Breast epithelium (tissue), 4 donors: Measurements from ENCODE around the gene CCDC87. TPM values are rescaled to one million over a fixed set of nuclear protein-coding genes. Genes with fewer than 3 reads are reported as not detected.

Experiments used
- DNase-seq, 2 donors: peaks; one replicate each; pipeline ENCODE4 v3.0.0-alpha.2; 2019; ENCODE audit warnings: low spot score in 2 of 2
- H3K27ac ChIP-seq, 2 donors: fragments of 200-600 bp; sonication (generic) in 1 of 2; one replicate each; pipeline ENCODE4 v1.5.1; 2016 to 2019; ENCODE audit warnings: mild to moderate bottlenecking in 1 of 2
- H3K27me3 ChIP-seq, 2 donors: fragments of 200-600 bp; sonication (generic) in 1 of 2; one replicate each; pipeline versions ENCODE4 v1.5.1 to v1.6.0; 2017 to 2019; ENCODE audit warnings: control low read depth in 1 of 2, mild to moderate bottlenecking in 1 of 2
- H3K36me3 ChIP-seq: fragments of 200-600 bp; one replicate; pipeline ENCODE4 v1.5.1; 2019
- H3K4me1 ChIP-seq, 2 donors: fragments of 200-600 bp; sonication (generic); one replicate each; pipeline ENCODE4 v1.5.1; 2016 to 2019; ENCODE audit warnings: control low read depth in 1 of 2
- H3K4me3 ChIP-seq, 3 donors: fragments of 200-600 bp; sonication (generic); 1 replicate in 2 of 3; 2 replicates in 1 of 3; pipeline ENCODE4 v1.5.1; 2016 to 2019; ENCODE audit warnings: mild to moderate bottlenecking in 3 of 3, moderate library complexity in 2 of 3
- H3K9me3 ChIP-seq, 2 donors: fragments of 200-600 bp; sonication (generic) in 1 of 2; one replicate each; pipeline ENCODE4 v1.5.1; 2016 to 2019; ENCODE audit warnings: control low read depth in 1 of 2
- CTCF ChIP-seq, 3 donors: fragments of 450-650 bp; IDR thresholded peaks; one replicate each; pipeline ENCODE4 v1.5.1; 2016 to 2017; ENCODE audit warnings: antibody characterized with exemption in 3 of 3, mild to moderate bottlenecking in 3 of 3, moderate library complexity in 3 of 3
- POLR2A ChIP-seq: fragments of 450-650 bp; IDR thresholded peaks from one replicate; pipeline ENCODE4 v1.6.1; 2016; ENCODE audit warnings: antibody characterized with exemption, mild to moderate bottlenecking, moderate library complexity
- POLR2AphosphoS5 ChIP-seq, 3 donors: sonication (generic); formaldehyde crosslinking; IDR thresholded peaks; one replicate each; pipeline ENCODE4 v1.6.1; 2017; ENCODE audit warnings: antibody characterized with exemption in 3 of 3
- intact Hi-C: fragments of 100-400 bp; cut with DNase I; formaldehyde crosslinking; loops from one replicate; pipeline ENCODE4 v1.15.1; 2023; ENCODE audit warnings: low total_unique reads
- total RNA-seq, 3 donors: library from RNA; depleted of rRNA; stranded (reverse); fragments of >200 nt; gene quantifications; one replicate each; pipeline ENCODE4 v1.1.0, GENCODE V29; 2016

The CCDC87 gene
- total RNA-seq, 3 donors from 2014 or later = 0.15 TPM; not detected in 2

GRCh38 chr11:66616379-66617154 lies 23.7 kb upstream of the CCDC87 start, which contains the start of gene RBM14:
Gene RBM14, plus strand, starts transcription at chr11:66616630. Its CDS starts 91 bp downstream, at chr11:66616721.
- Histone ChIP-seq H3K4me3 (peak within 1 kb of the TSS; percentile 66 to 94 (median 68)), H3K27ac (peak within 1 kb of the TSS; percentile 89 to 98), H3K9me3 (no peaks in the 10 kb centered on the region), H3K36me3 (no peaks in the 10 kb centered on the region), H3K27me3 (no peaks in the 10 kb centered on the region), H3K4me1 (peaks cover 0 to 3% of the 10 kb centered on the region in 2 donors)
- intact Hi-C loops = no loop called here
- DNase-seq = peak; percentile 99
- TF ChIP-seq CTCF (IDR thresholded peaks at IDR 0.05) = no peak
- TF ChIP-seq POLR2A = peak; percentile 100
- peak; percentile 99 to 100 (median 100) for TF ChIP-seq POLR2AphosphoS5 (IDR thresholded peaks at IDR 0.05)

GRCh38 chr11:66614073-66614472 lies 21.2 kb upstream of the CCDC87 start:
- H3K27ac ChIP-seq = no peak overlapping the region
- H3K4me3 ChIP-seq = no peak overlapping the region

GRCh38 chr11:66612458-66612857 lies 19.6 kb upstream of the CCDC87 start:
- Histone ChIP-seq H3K36me3 (no peaks in the 10 kb centered on the region), H3K9me3 (no peaks in the 10 kb centered on the region), H3K27ac (no peak overlapping the region), H3K4me1 (peaks cover 3 to 5% of the 10 kb centered on the region in 2 donors), H3K27me3 (no peaks in the 10 kb centered on the region), H3K4me3 (no peak overlapping the region)
- TF ChIP-seq CTCF (IDR thresholded peaks at IDR 0.05) = no peak
- no peak for TF ChIP-seq POLR2AphosphoS5 (IDR thresholded peaks at IDR 0.05)
- no peak for TF ChIP-seq POLR2A
- no peak for DNase-seq
- intact Hi-C loops = no loop called here

More at GRCh38 chr11:66614073-66614472, 21.2 kb upstream of the CCDC87 start:
- Histone ChIP-seq H3K27me3 (no peaks in the 10 kb centered on the region), H3K36me3 (no peaks in the 10 kb centered on the region), H3K9me3 (no peaks in the 10 kb centered on the region), H3K4me1 (peaks cover 0 to 3% of the 10 kb centered on the region in 2 donors)
- TF ChIP-seq POLR2A (no peak), CTCF (IDR thresholded peaks at IDR 0.05) (no peak), POLR2AphosphoS5 (IDR thresholded peaks at IDR 0.05) (no peak)
- intact Hi-C loops = no loop called here
- no peak for DNase-seq

- TF ChIP-seq CTCF (IDR thresholded peaks at IDR 0.05) (no peak), POLR2A (no peak), POLR2AphosphoS5 (IDR thresholded peaks at IDR 0.05) (no peak)
- DNase-seq = no peak
- Histone ChIP-seq H3K27ac (no peak overlapping the region), H3K4me1 (peaks cover 0 to 8% of the 10 kb centered on the region in 2 donors), H3K27me3 (no peaks in the 10 kb centered on the region), H3K4me3 (no peak overlapping the region), H3K36me3 (no peaks in the 10 kb centered on the region), H3K9me3 (no peaks in the 10 kb centered on the region)
- intact Hi-C loops = no loop called here
Observed at GRCh38 chr11:66609721-66610617, 17.1 kb upstream of the CCDC87 start.
